GM10248 (cell line): ENCODE results near the gene OCIAD2.
"Not testable (repeated sequence)": the region's sequence is repeated elsewhere in the genome, so short reads cannot be mapped to it uniquely, and the experiment has no call there.

Experiments
- CTCF ChIA-PET: fragments of 300-600 bp; sonication (Branson Sonifier 250); formaldehyde crosslinking; extraction: SDS; loops from one replicate; lab custom pipeline; 2021; ENCODE audit warnings: antibody characterized with exemption; lab: Yijun Ruan, JAX
- POLR2A ChIA-PET: fragments of 350-650 bp; sonication (Branson Sonifier 250); formaldehyde crosslinking; extraction: SDS; loops from one replicate; lab custom pipeline; 2020; ENCODE audit warnings: antibody characterized with exemption; lab: Yijun Ruan, JAX
- DNase-seq: peaks from one replicate; pipeline ENCODE4 v3.0.0; 2012; ENCODE audit errors: extremely low spot score
- CTCF ChIP-seq: IDR thresholded peaks from 2 replicates; pipeline ENCODE4 v1.5.1; 2012; ENCODE audit warnings: mild to moderate bottlenecking, low read depth; ENCODE audit errors: extremely low read depth, missing control alignments, control extremely low read depth

Gene OCIAD2

GRCh38 chr4:48853604-48854394 is 52.8 kb downstream of the OCIAD2 start:
- POLR2A ChIA-PET: no interaction called here
- no peak for TF ChIP-seq CTCF
- DNase-seq: no peak
- CTCF ChIA-PET: no interaction called here

- CTCF ChIA-PET: interaction anchor here (1.3 kb wide), 1 partner anchor 9 kb away, joined by 3 read pairs; no protein-coding TSS in a partner anchor
- TF ChIP-seq CTCF: no peak
- POLR2A ChIA-PET: no interaction called here
- DNase-seq: no peak
These were observed 54.9 kb downstream of the OCIAD2 start for GRCh38 chr4:48851651-48852050.

GRCh38 chr4:48848799-48849198 is 57.8 kb downstream of the OCIAD2 start:
- DNase-seq, POLR2A ChIA-PET: not testable (repeated sequence)
- CTCF ChIA-PET: interaction anchor here (0.9 to 2.1 kb wide), 2 partner anchors 9 to 10 kb away, joined by 3 to 6 read pairs; no protein-coding TSS in a partner anchor

GRCh38 chr4:48844843-48845242 is 61.7 kb downstream of the OCIAD2 start:
- ChIA-PET CTCF (no interaction called here), POLR2A (no interaction called here)
- TF ChIP-seq CTCF: no peak
- DNase-seq: no peak

- POLR2A ChIA-PET: no interaction called here
- TF ChIP-seq CTCF: no peak
- CTCF ChIA-PET: interaction anchor here (1.6 to 1.8 kb wide), 2 partner anchors 9 to 11 kb away, joined by 3 to 4 read pairs; no protein-coding TSS in a partner anchor
- no peak for DNase-seq
These were observed 65.3 kb downstream of the OCIAD2 start for GRCh38 chr4:48841045-48841827.

GRCh38 chr4:48836658-48837057 is 69.9 kb downstream of the OCIAD2 start:
- CTCF ChIA-PET: interaction anchor here (1.3 kb wide), 1 partner anchor 74 kb away, joined by 3 read pairs; no protein-coding TSS in a partner anchor
- POLR2A ChIA-PET: no interaction called here
- DNase-seq: no peak
- no peak for TF ChIP-seq CTCF
